Esophagus squamous epithelium (tissue), 5 donors: Measurements from ENCODE around the gene FNBP1. TPM values are rescaled to one million over a fixed set of nuclear protein-coding genes. Genes with fewer than 3 reads are reported as not detected.
"Not testable (repeated sequence)": the region's sequence is repeated elsewhere in the genome, so short reads cannot be mapped to it uniquely, and the experiment has no call there.

Experiments used
- DNase-seq: peaks from one replicate; lab custom pipeline; 2025; lab: John Stamatoyannopoulos, UW
- H3K27ac ChIP-seq, 4 donors: fragments of 200-600 bp; sonication (generic); one replicate each; pipeline ENCODE4 v1.5.1; 2016 to 2019; ENCODE audit warnings: mild to moderate bottlenecking in 1 of 4
- H3K27me3 ChIP-seq, 4 donors: fragments of 200-600 bp; sonication (generic); 1 replicate in 3 of 4; 2 replicates in 1 of 4; pipeline versions ENCODE4 v1.5.1 to v1.6.0; 2017 to 2021; ENCODE audit warnings: antibody characterized with exemption in 1 of 4
- H3K36me3 ChIP-seq, 3 donors: fragments of 200-600 bp; sonication (generic); one replicate each; pipeline ENCODE4 v1.5.1; 2016 to 2019
- H3K4me1 ChIP-seq, 3 donors: fragments of 200-600 bp; sonication (generic); one replicate each; pipeline ENCODE4 v1.5.1; 2017 to 2019
- H3K4me3 ChIP-seq, 4 donors: fragments of 200-600 bp; sonication (generic); 1 replicate in 3 of 4; 2 replicates in 1 of 4; pipeline ENCODE4 v1.5.1; 2016 to 2019; ENCODE audit warnings: mild to moderate bottlenecking in 2 of 4, moderate library complexity in 1 of 4
- H3K9me3 ChIP-seq, 3 donors: fragments of 200-600 bp; sonication (generic); one replicate each; pipeline ENCODE4 v1.5.1; 2016 to 2019
- CTCF ChIP-seq, 6 experiments: fragments of 450-650 bp in 4 of 6; fragments of 200-600 bp in 2 of 6; sonication (generic) in 2 of 6; IDR thresholded peaks; one replicate each; pipeline ENCODE4 v1.5.1; 2016 to 2019; ENCODE audit warnings: antibody characterized with exemption in 6 of 6, mild to moderate bottlenecking in 4 of 6, moderate library complexity in 4 of 6
- POLR2A ChIP-seq, 4 donors: fragments of 450-650 bp; IDR thresholded peaks; one replicate each; pipeline ENCODE4 v1.6.1; 2017; ENCODE audit warnings: antibody characterized with exemption in 4 of 4, mild to moderate bottlenecking in 4 of 4, moderate library complexity in 3 of 4
- WGBS, 2 donors: methylation state at CpG; one replicate each; pipeline ENCODE4 v1.1.5; 2018; 5-methylcytosine and 5-hydroxymethylcytosine counted together
- intact Hi-C: fragments of 100-400 bp; cut with DNase I; formaldehyde crosslinking; loops from one replicate; pipeline ENCODE4 v1.15.0; 2022
- total RNA-seq, 4 donors: library from RNA; depleted of rRNA; stranded (reverse); fragments of >200 nt; gene quantifications; one replicate each; pipeline ENCODE4 v1.1.0, GENCODE V29; 2016
- donor health status: DM: yes; HTN: yes; CAD: no.

The FNBP1 gene
- total RNA-seq, 4 donors from 2014 or later, result 19.7 to 47.7 (median 26.2) TPM

GRCh38 chr9:130023144-130023787 is 19.7 kb downstream of the FNBP1 start:
- H3K4me1 ChIP-seq, result peaks cover 9 to 81% (median 30%) of the 10 kb centered on the region in 3 donors
- H3K27me3 ChIP-seq, result no peaks in the 10 kb centered on the region
- 30 to 44% methylated on average over 7 of the region's 7 CpGs for WGBS, 2 donors
- intact Hi-C loops, result no loop called here
- no peaks in the 10 kb centered on the region for H3K36me3 ChIP-seq
- TF ChIP-seq CTCF (IDR thresholded peaks at IDR 0.05), result no peak
- no peak for TF ChIP-seq POLR2A (IDR thresholded peaks at IDR 0.05)
- peak overlapping the region; percentile 46 to 78 (median 69) for H3K27ac ChIP-seq
- no peak for DNase-seq
- no peaks in the 10 kb centered on the region for H3K9me3 ChIP-seq
- H3K4me3 ChIP-seq, result peak overlapping the region in 1 of 4 donors; percentile 9

GRCh38 chr9:130022566-130023143 is 20.3 kb downstream of the FNBP1 start:
- Histone ChIP-seq H3K4me3 (no peak overlapping the region), H3K27ac (peak overlapping the region in 3 of 4 donors; percentile 25 to 78 (median 69)), H3K36me3 (no peaks in the 10 kb centered on the region), H3K4me1 (peaks cover 7 to 75% (median 30%) of the 10 kb centered on the region in 3 donors), H3K27me3 (no peaks in the 10 kb centered on the region), H3K9me3 (no peaks in the 10 kb centered on the region)
- intact Hi-C loops, result no loop called here
- TF ChIP-seq CTCF (IDR thresholded peaks at IDR 0.05) (no peak), POLR2A (IDR thresholded peaks at IDR 0.05) (no peak)
- no peak for DNase-seq
- WGBS, 2 donors, result 75 to 85% methylated on average over 7 to 8 of the region's 8 CpGs

- H3K4me3 ChIP-seq, H3K36me3 ChIP-seq, H3K9me3 ChIP-seq, DNase-seq, intact Hi-C loops, H3K27me3 ChIP-seq: not testable (repeated sequence)
- WGBS, 2 donors, result 75 to 84% methylated on average over 3 of the region's 3 CpGs
- Histone ChIP-seq H3K4me1 (peaks cover 7 to 71% (median 30%) of the 10 kb centered on the region in 3 donors), H3K27ac (peak overlapping the region in 2 of 4 donors; percentile 22 to 78)
Measured at GRCh38 chr9:130021842-130022241, 21.1 kb downstream of the FNBP1 start.

- H3K27ac ChIP-seq, result peak overlapping the region in 3 of 4 donors; percentile 50 to 78 (median 65)
- intact Hi-C loops, result no loop called here
- no peak overlapping the region for H3K4me3 ChIP-seq
- peaks cover 0 to 5% (median 0%) of the 10 kb centered on the region in 3 donors for H3K36me3 ChIP-seq
- WGBS, 2 donors, result 59 to 61% methylated on average over 2 of the region's 2 CpGs
- no peaks in the 10 kb centered on the region for H3K27me3 ChIP-seq
- peaks cover 7 to 63% (median 30%) of the 10 kb centered on the region in 3 donors for H3K4me1 ChIP-seq
- no peak for TF ChIP-seq POLR2A (IDR thresholded peaks at IDR 0.05)
- TF ChIP-seq CTCF (IDR thresholded peaks at IDR 0.05), result no peak
- DNase-seq, result no peak
- H3K9me3 ChIP-seq, result peaks cover 0 to 4% (median 0%) of the 10 kb centered on the region in 3 donors
Measured at GRCh38 chr9:130021123-130021522, 21.9 kb downstream of the FNBP1 start.

GRCh38 chr9:130020618-130021017 is 22.4 kb downstream of the FNBP1 start:
- Histone ChIP-seq H3K9me3 (peaks cover 0 to 6% (median 0%) of the 10 kb centered on the region in 3 donors), H3K27ac (peak overlapping the region in 3 of 4 donors; percentile 50 to 78 (median 65)), H3K4me3 (no peak overlapping the region), H3K4me1 (peaks cover 7 to 58% (median 30%) of the 10 kb centered on the region in 3 donors), H3K36me3 (peaks cover 0 to 9% (median 0%) of the 10 kb centered on the region in 3 donors), H3K27me3 (no peaks in the 10 kb centered on the region)
- 47 to 64% methylated on average over 7 of the region's 7 CpGs for WGBS, 2 donors
- intact Hi-C loops, result no loop called here
- DNase-seq, result no peak
- TF ChIP-seq POLR2A (IDR thresholded peaks at IDR 0.05) (no peak), CTCF (IDR thresholded peaks at IDR 0.05) (no peak)
